RWPE1 (cell line): Measurements from ENCODE around the gene SEMG1.

Source experiments
- CTCF ChIA-PET: fragments of 350-600 bp; sonication (Branson Sonifier 250); formaldehyde crosslinking; extraction: SDS; loops from one replicate; lab custom pipeline; 2021; lab: Yijun Ruan, JAX
- POLR2A ChIA-PET: fragments of 400-600 bp; formaldehyde crosslinking; extraction: SDS; loops from one replicate; lab custom pipeline; 2020; ENCODE audit warnings: antibody characterized with exemption; ENCODE audit not compliant: low non-redundant PET; lab: Yijun Ruan, JAX
- DNase-seq: peaks from one replicate; pipeline ENCODE4 v3.0.0; 2012; ENCODE audit warnings: low spot score
- H3K27ac ChIP-seq: fragments of 450-650 bp; 2 replicates; pipeline ENCODE4 v1.5.1; 2017
- CTCF ChIP-seq: fragments of 450-650 bp; conservative IDR thresholded peaks from 2 replicates; pipeline ENCODE4 v1.5.1; 2017; ENCODE audit warnings: low read depth, mild to moderate bottlenecking

Gene SEMG1

GRCh38 chr20:45176526-45177267 is 30.1 kb upstream of the SEMG1 start:
- TF ChIP-seq CTCF, result no peak
- POLR2A ChIA-PET, result no interaction called here
- no peak for DNase-seq
- H3K27ac ChIP-seq, result no peak overlapping the region
- CTCF ChIA-PET, result no interaction called here

GRCh38 chr20:45179166-45179565 is 27.7 kb upstream of the SEMG1 start:
- CTCF ChIA-PET, result interaction anchor here (0.6 kb wide), 1 partner anchor 48 kb away, joined by 3 read pairs; no protein-coding TSS in a partner anchor
- DNase-seq, result no peak
- H3K27ac ChIP-seq, result no peak overlapping the region
- no peak for TF ChIP-seq CTCF
- POLR2A ChIA-PET, result no interaction called here

GRCh38 chr20:45181639-45182038 is 25.2 kb upstream of the SEMG1 start:
- H3K27ac ChIP-seq, result no peak overlapping the region
- no peak for TF ChIP-seq CTCF
- DNase-seq, result no peak
- ChIA-PET CTCF (interaction anchor here (0.6 to 1.1 kb wide), 4 partner anchors 10 to 138 kb away, joined by 3 to 8 read pairs (median 5); no protein-coding TSS in a partner anchor), POLR2A (no interaction called here)

- no peak overlapping the region for H3K27ac ChIP-seq
- DNase-seq, result peak; percentile 34
- POLR2A ChIA-PET, result no interaction called here
- CTCF ChIA-PET, result no interaction called here
- TF ChIP-seq CTCF, result no peak
These were observed 23.7 kb upstream of the SEMG1 start for GRCh38 chr20:45183084-45183483.

GRCh38 chr20:45187693-45188092 is 19.1 kb upstream of the SEMG1 start:
- ChIA-PET POLR2A (no interaction called here), CTCF (interaction anchor here (0.6 to 2.5 kb wide), 6 partner anchors 19 to 1904 kb away, joined by 3 to 10 read pairs (median 4); no protein-coding TSS in a partner anchor)
- no peak overlapping the region for H3K27ac ChIP-seq
- TF ChIP-seq CTCF, result no peak
- DNase-seq, result no peak

GRCh38 chr20:45189067-45189609 is 17.7 kb upstream of the SEMG1 start:
- ChIA-PET POLR2A (no interaction called here), CTCF (interaction anchor here (0.6 to 2.5 kb wide), 4 partner anchors 102 to 1376 kb away, joined by 3 to 10 read pairs (median 3); no protein-coding TSS in a partner anchor)
- no peak for TF ChIP-seq CTCF
- no peak for DNase-seq
- no peak overlapping the region for H3K27ac ChIP-seq
